HG02571 (cell line): ENCODE results near the gene POLR2J3.
"Not testable (repeated sequence)": the region's sequence is repeated elsewhere in the genome, so short reads cannot be mapped to it uniquely, and the experiment has no call there.

Experiments
- ATAC-seq: cut with Tn5 transposase; IDR thresholded peaks from one replicate; pipeline ENCODE4 v1.9.1; 2021; ENCODE audit warnings: mild to moderate bottlenecking, moderate library complexity; ENCODE audit not compliant: unreplicated experiment

The POLR2J3 gene

DNA sequence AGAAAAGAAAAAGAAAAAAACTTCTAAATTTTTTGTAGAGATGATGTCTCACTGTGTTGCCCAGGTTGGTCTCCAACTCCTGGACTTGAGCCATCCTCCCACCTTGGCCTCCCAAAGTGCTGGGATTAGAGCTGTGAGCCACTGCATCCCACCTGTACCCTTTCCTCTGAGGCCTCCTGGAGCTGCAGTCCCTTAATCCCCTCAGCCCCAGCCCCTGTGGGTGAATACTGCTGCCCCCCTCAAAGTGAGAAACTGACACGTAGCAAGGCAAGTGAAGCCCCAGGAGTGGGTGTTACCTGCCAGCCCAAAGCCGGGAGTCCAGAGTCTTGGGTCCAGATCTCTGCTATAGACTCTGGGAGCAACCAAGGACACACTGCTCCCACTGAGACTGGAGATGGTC is 47.6 kb downstream of the POLR2J3 start:
- not testable (repeated sequence) for ATAC-seq

DNA sequence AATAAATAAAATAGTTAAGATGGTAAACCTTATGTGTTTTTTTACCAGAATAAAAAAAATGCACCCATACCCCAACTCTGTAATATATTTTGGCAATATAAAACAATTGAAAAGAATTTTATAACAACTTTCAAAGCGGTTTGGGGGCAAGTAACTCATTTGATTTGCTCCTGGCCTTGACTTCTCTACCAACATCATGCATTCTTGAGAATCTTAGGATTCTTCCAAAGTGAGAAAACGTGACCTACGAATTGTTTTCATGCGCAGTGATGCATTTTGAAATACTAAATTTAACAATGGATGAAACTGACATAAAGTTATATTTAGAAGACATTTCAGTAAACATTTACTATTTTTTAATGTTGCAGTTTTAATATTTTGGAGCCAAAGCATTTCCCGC is 51.6 kb downstream of the POLR2J3 start:
- ATAC-seq, result not testable (repeated sequence)

- ATAC-seq, result peak; percentile 50
Measured at GRCh38 chr7:102517550-102518147, 54.7 kb downstream of the POLR2J3 start, which contains the start of gene RASA4B. Gene RASA4B (minus strand): TSS chr7:102517777. CDS start chr7:102517710, 67 bp downstream.
